Activated CD4-positive, alpha-beta T cell treated with anti-CD3 and anti-CD28 coated beads for 24 hours (primary cell): ENCODE measurements around the gene ALG12.
A peak's percentile ranks its signal among the peaks of the same experiment; 100 is the strongest.

Source experiments
- DNase-seq, 2 donors: peaks; one replicate each; pipeline ENCODE4 v3.0.0-alpha.2; 2020; ENCODE audit warnings: low read depth in 2 of 2

The ALG12 gene

GRCh38 chr22:49929994-49930575, 11.8 kb upstream of the ALG12 start:
- no peak for DNase-seq

GRCh38 chr22:49929211-49929979, 11.2 kb upstream of the ALG12 start:
- peak; percentile 67 to 75 for DNase-seq

- no peak for DNase-seq
These were observed 10.4 kb upstream of the ALG12 start for GRCh38 chr22:49928555-49929210.

DNA sequence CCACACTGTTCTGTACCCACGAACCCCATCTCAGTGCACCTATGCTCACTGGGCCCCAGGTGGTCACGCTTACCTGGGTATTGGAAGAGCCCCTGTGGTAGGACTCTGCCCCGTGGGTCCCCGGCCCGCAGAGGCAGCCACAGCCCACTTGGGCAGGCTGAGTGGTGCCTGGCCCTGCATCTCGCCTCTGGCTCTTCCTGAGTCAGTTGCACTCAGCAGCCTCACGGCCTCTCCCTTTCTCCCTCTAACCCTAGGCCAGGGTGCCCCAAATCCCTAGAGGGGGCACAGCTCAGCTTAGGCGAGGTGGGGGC, 9.9 kb upstream of the ALG12 start:
- DNase-seq = no peak

- DNase-seq = no peak
These were observed 9.4 kb upstream of the ALG12 start for GRCh38 chr22:49927483-49928184.

GRCh38 chr22:49926916-49927315, 8.7 kb upstream of the ALG12 start:
- DNase-seq = no peak

GRCh38 chr22:49925525-49926128, 7.4 kb upstream of the ALG12 start:
- DNase-seq = peak in 1 of 2 donors; percentile 52

GRCh38 chr22:49924113-49924833, 6.0 kb upstream of the ALG12 start:
- DNase-seq = no peak

GRCh38 chr22:49923445-49923844, 5.2 kb upstream of the ALG12 start:
- no peak for DNase-seq

DNA sequence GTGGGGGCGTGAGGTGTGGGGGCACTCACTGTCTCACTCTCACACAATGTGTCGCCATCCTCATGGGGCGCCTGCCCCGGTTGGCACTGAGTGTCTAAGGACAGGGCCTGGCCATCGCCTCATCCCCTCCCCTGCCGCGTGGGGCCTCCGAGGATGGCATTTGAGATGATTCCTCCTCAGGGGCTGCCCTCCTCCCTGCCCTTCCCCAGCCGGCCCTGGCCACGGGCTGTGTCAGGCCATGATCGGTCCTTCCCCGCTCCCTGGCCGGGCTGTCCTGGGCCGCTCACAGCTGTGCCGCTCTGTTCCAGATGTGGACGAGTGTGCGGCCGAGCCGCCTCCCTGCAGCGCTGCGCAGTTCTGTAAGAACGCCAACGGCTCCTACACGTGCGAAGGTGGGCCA, 4.7 kb upstream of the ALG12 start:
- DNase-seq = no peak

- no peak for DNase-seq
These were observed 4.2 kb upstream of the ALG12 start for GRCh38 chr22:49922484-49922883.

DNA sequence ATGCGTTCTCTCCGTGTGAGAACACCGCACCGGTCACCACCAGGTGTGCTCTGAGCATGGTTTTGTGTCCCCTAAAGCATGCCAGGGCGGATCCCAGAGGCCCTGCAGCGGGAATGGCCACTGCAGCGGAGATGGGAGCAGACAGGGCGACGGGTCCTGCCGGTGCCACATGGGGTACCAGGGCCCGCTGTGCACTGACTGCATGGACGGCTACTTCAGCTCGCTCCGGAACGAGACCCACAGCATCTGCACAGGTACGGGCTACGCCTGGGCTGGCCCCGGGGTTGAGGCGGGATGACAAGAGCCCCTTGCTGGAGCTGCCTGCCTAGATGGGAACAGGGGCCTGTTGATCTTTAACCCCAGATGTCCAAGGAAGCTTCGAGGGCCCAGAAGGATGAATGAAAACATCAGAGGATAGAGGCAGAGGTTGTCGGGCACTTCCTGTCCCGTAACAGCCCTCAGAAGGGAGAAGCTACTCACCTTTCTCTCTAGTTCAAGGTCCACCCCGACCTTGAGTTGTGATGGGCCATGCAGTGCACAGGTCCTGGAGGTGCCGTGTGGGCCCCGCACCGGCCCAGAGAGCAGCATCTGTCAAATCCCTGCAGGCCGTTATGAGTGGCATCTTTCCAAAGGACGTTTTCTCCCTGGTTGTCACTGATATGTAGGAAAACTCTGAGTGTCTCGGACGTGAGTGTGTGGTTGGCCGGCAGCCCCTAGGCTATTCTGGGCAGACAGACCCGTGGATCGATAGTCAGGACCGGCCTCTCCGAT, 3.5 kb upstream of the ALG12 start:
- no peak for DNase-seq

DNA sequence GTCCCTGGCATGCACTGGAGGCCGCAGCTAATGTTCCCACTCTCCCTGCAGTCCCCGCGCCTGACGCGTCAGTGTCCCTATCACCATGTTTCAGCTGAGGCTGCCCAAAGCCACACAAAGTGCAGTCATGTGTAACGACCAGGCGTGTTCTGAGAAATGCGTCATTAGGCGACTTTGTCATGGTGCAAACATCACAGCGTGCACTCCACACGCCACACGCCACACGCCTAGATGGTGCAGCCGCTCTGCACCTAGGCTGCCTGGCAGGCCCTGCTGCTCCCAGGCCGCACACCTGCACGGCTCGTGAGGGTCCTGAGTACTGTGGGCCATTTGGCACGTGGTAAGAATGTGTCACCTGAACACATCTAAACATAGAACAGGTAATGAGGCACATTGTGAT, 2.6 kb upstream of the ALG12 start:
- DNase-seq = no peak

DNA sequence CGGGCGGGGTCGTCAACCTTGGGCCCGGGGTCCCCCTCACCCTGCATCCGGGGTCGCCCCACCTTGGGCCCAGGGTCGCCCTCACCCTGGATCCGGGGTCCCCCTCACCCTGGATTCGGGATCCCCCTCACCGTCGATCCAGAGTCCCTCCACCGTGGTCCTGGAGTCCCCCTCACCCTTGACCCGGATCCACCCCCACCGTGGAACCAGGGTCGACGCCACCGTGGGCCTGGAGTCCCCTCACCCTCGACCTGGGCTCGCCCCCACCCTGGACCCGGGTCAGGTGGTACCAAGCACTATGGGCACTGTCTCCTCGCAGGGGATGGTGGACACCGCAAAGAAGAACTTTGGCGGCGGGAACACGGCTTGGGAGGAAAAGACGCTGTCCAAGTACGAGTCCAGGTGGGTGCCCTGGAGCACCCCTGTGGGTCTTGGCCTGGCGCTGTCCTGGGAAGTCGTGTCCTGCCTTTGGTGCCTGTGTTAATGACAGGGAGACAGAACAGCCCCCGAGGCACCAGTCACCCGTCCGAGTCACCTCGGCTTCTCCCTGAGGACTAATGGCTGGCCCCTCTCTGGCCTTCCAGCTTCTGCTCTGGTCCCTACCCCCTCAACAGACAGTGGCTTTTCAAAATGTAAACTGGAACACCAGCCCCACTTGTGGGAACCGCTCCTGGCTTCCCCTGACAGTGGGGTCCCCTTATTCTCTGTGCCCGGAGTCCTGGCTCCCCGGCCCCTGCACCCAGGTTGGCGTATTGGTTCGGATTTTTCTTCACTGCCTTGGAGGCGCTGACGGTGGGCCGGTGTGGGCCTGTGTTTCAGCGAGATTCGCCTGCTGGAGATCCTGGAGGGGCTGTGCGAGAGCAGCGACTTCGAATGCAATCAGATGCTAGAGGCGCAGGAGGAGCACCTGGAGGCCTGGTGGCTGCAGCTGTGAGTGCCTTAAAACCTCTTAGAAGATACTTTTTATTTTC, 958 bp upstream of the ALG12 start:
- no peak for DNase-seq

- no peak for DNase-seq
These were observed 1.4 kb downstream of the ALG12 start for GRCh38 chr22:49916831-49917230.

GRCh38 chr22:49915610-49916009, 2.6 kb downstream of the ALG12 start:
- DNase-seq = no peak

GRCh38 chr22:49914256-49914655, 4.0 kb downstream of the ALG12 start:
- DNase-seq = no peak

DNA sequence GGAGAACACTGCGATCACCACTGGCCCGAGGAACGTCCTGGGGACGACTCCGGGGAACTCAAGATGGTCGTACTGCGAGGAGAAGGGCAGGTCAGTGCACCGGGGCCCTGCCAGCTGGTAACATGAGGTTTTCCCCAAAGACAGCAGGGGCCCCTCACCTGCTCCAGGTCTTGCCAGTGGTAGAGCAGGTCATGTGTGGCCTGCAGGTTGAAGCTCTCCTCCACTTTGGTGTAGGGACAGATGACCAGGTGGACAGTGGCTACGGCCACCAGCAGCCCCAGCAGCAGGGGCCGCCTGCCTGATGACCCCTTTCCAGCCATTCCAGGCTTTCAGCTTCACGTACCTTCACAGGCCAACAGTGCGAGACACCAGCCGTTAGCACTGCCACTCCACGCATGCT, 4.8 kb downstream of the ALG12 start:
- DNase-seq = no peak

DNA sequence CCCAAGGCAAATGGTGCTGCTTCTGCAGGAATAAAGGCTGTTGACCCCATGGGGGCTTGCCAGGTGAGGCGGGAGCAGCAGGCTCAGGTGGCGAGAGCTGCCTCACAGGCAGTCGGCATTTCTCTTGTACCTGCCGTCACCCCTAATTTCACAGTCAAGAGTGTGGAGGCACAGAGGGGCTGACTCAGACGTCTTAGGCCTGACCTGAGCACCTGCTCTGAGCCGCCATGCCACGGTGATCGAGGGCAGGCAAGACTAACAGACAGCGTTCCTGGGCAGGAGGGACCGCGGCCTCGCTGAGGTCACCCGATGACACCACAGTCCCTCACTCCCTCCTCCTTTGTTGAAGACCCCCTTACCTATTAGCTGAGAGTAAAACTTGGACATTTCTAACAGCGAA, 5.2 kb downstream of the ALG12 start:
- DNase-seq = no peak
